Activated CD8-positive, alpha-beta memory T cell treated with anti-CD3 and anti-CD28 coated beads, Interleukin-2, amount 50 U/mL, for 4 hours (primary cell): Measurements from ENCODE around the gene CYP11A1.
"Not testable (repeated sequence)": the region's sequence is repeated elsewhere in the genome, so short reads cannot be mapped to it uniquely, and the experiment has no call there.

Experiments used
- DNase-seq: peaks from one replicate; pipeline ENCODE4 v3.0.0-alpha.2; 2020

Gene CYP11A1

GRCh38 chr15:74400313-74400860, 32.9 kb upstream of the CYP11A1 start:
- DNase-seq: no peak

GRCh38 chr15:74399511-74400312, 32.3 kb upstream of the CYP11A1 start:
- peak; percentile 66 for DNase-seq

GRCh38 chr15:74399100-74399499, 31.7 kb upstream of the CYP11A1 start:
- DNase-seq: no peak

GRCh38 chr15:74398183-74398582, 30.7 kb upstream of the CYP11A1 start:
- no peak for DNase-seq

GRCh38 chr15:74397239-74398068, 30.0 kb upstream of the CYP11A1 start:
- no peak for DNase-seq

GRCh38 chr15:74396445-74397238, 29.2 kb upstream of the CYP11A1 start:
- DNase-seq: peak; percentile 70

- no peak for DNase-seq
Observed at GRCh38 chr15:74396146-74396438, 28.6 kb upstream of the CYP11A1 start.

- DNase-seq: no peak
Observed at GRCh38 chr15:74395319-74396145, 28.1 kb upstream of the CYP11A1 start.

GRCh38 chr15:74394090-74394846, 26.8 kb upstream of the CYP11A1 start:
- DNase-seq: no peak

- DNase-seq: no peak
Observed at GRCh38 chr15:74393423-74393822, 26.0 kb upstream of the CYP11A1 start.

GRCh38 chr15:74392902-74393301, 25.5 kb upstream of the CYP11A1 start:
- no peak for DNase-seq

- DNase-seq: no peak
Observed at GRCh38 chr15:74392451-74392830, 25.0 kb upstream of the CYP11A1 start.

GRCh38 chr15:74391582-74392450, 24.4 kb upstream of the CYP11A1 start:
- DNase-seq: no peak

GRCh38 chr15:74390647-74391288, 23.3 kb upstream of the CYP11A1 start:
- no peak for DNase-seq

GRCh38 chr15:74390049-74390646, 22.7 kb upstream of the CYP11A1 start:
- DNase-seq: not testable (repeated sequence)

- DNase-seq: no peak
Observed at GRCh38 chr15:74389241-74390048, 22.0 kb upstream of the CYP11A1 start.

- no peak for DNase-seq
Observed at GRCh38 chr15:74388363-74388951, 21.0 kb upstream of the CYP11A1 start.
